H54 (cell line): ENCODE data around the gene FOXO3.
A peak's percentile ranks its signal among the peaks of the same experiment; 100 is the strongest.
"Not testable (repeated sequence)": the region's sequence is repeated elsewhere in the genome, so short reads cannot be mapped to it uniquely, and the experiment has no call there.

Experiments used
- DNase-seq: peaks from one replicate; pipeline ENCODE4 v3.0.0; 2011; ENCODE audit warnings: low spot score, mixed read lengths; ENCODE audit not compliant: insufficient read length
- FAIRE-seq: peaks from 3 replicates; lab custom pipeline; 2011; peaks lifted over from hg19 to GRCh38; lab: Jason Lieb, UNC
- POLR2A ChIP-seq: IDR thresholded peaks from 2 replicates; pipeline ENCODE4 v1.6.1; 2011; ENCODE audit warnings: low read depth, mild to moderate bottlenecking, low read length

FOXO3 gene

DNA sequence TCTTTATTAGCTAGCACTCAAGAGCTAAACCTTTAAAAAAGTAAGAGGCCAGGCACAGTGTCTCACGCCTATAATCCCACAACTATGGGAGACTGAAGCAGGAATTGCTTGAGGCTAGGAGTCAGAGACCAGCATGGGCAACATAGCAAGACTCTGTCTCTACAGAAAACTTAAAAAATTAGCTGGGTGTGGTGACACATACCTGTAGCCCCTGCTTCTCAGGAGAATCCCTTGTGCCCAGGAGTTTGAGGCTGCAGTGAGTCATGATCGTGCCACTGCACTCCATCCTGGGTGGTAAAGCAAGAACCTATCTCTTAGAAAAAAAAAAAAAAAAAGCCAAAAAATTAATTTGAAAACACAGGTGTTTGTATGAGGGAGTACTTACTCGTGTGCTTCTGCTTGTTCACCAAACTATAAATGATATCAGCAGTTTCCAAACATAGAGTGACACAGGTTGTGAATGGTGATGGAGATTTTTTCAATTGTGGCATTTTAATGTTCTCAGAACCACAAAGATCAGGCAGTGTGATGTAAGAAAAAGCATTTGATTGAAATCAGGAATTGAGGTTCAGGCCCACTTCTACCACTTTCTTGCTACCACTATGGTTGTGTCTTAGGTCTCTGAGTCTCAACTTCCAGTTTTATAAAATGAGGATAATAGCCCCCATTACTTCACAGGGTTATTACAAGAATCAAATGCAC, 104.9 kb downstream of the FOXO3 start:
- FAIRE-seq = no peak
- DNase-seq = no peak
- no peak for TF ChIP-seq POLR2A

DNA sequence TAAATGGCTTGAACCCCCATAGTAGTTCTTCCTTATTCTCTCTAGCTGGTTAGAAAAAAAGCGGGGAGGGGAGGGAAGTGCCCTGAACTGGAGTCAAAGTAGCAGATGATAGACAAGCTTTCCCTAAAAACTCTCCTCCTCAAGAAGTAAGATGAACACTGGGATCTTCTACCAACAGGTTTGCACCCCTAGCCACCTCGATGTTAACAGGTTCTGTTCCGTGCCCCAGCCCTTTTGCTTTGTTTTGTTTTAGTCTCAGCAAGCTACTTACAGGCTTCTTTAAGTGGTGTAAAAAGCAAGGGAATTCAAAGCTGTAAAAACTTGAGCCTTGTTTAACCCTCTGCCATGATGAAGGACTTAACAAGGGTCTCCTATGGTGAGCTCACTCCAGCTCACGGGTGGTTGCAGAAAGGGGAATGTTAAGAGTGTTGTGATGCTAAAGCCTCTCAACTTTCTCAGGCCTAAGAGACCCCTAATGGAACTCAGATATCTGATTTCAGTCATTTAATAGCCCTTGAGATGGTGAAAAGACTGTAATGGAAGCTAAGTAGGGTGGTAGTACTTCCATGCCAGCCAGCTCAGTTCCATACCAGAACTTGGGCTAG, 106.0 kb downstream of the FOXO3 start:
- no peak for DNase-seq
- no peak for FAIRE-seq
- TF ChIP-seq POLR2A = no peak

DNA sequence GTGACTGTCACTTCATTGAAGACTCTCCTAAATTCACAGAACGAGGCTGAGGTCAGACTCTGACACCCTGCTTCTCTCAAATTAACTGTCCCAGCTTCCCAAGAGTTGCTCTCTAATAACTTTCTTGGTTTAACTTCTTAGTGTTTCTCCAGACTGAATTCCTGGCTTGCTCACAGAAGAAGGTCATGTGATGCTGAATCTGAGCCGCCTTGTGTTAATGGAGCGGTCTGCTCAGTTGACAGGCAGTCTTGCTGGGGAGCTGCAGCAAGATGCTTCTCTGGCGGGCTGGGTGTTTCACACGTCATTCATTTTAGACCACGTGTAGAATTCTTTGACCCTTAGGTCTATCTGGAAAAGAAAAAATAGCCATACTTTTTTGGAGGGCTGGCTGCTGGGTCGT, 107.3 kb downstream of the FOXO3 start:
- FAIRE-seq = no peak
- no peak for DNase-seq
- TF ChIP-seq POLR2A = no peak

DNA sequence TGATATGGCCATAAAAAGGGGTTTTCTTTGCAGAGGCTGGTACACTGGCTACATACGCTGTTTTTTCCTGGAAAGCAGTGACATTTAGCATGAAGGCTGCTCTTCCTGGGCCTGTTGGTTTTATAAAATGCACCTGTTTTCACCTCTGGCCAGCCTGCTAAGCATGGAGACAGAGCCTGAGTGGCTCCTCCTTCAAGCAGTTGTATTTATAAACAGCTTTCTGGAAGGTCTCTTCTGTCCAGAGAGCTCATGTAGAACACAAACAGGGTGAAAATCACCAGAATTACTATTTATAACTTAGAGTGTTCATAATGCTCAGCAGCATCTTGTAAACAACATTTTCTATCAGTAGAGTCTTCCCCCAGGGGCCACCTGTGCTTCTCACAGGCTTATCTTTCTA, 109.0 kb downstream of the FOXO3 start:
- TF ChIP-seq POLR2A = no peak
- DNase-seq (no peak), FAIRE-seq (no peak)

DNA sequence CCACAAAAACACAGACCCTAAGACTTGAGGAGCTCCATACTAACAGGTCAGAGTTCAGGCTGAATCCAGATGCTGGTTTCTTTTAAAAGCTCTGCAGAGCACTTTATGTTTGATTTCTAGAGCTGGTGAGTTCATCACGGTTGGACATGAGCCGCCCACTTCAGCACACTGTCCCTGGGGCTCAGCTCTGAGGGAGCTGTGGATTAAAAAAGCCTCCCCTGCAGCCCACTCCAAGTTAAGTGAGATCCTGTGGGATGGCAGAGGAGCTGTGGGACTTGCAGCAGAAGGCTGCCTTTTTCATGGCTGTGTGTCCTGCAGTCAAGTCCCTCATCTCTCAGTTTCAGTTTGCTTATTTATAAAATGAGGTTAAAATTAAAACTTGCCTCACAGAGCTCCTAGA, 110.5 kb downstream of the FOXO3 start:
- TF ChIP-seq POLR2A = no peak
- FAIRE-seq (no peak), DNase-seq (no peak)

DNA sequence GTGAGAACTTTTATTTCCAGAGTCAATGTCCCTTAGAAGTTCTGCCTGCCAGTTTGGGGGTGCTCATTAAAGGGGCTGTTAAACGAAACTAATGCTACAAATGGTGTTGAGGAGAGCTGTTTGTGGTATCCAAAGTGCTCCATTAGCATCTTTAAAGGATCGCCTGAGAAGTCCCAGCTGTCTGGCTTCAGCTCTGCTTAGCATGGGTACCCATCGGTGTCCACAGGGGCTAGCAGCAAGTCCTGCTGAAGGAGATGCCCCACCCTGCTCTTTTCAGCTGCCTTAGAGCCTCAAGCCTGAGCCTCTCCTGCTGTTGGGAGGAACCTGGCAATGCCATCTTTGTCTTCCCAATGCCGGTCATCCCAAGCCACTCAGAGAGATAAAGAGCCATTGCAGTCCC, 111.1 kb downstream of the FOXO3 start:
- FAIRE-seq (no peak), DNase-seq (no peak)
- no peak for TF ChIP-seq POLR2A

DNA sequence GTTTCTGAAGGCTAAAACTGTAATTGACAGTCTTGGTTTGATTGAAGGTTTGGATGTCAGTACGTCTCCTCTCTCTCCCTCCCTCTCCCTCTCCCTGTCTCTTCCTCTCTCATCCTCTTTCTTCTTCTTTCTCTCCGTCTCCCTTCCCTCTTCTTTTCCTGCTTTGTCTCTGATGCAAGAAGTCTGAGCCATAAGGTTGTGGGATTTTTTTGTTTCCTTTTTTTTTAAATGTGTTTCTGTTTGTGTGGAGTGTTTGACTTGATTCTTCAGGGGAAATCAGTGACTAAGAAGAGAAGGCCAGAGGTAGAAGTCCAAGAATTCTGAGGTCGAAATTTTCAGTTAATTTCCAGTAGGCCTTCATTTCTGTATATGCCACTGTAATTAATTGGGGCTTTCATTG, 111.9 kb downstream of the FOXO3 start:
- no peak for TF ChIP-seq POLR2A
- FAIRE-seq (no peak), DNase-seq (no peak)

DNA sequence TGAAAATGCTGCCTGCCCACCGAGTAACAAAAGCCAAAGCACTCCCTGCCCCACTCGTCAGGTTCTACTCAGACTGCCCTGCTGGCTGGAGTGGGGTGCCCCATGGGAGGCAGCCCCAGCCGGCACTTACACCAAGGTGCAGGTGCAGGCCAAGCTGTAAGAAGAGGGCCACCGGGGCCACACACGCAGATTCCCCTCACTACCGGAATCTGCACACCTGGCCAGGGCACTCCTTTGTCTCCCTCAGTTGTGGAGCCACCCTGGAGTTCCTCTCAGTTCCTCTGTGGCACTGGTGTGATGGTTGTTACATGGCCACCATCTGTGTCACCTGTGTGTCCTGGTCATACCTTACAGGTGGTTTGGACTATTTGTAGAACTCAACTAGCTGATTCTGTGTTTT, 112.4 kb downstream of the FOXO3 start:
- no peak for TF ChIP-seq POLR2A
- FAIRE-seq (no peak), DNase-seq (no peak)

DNA sequence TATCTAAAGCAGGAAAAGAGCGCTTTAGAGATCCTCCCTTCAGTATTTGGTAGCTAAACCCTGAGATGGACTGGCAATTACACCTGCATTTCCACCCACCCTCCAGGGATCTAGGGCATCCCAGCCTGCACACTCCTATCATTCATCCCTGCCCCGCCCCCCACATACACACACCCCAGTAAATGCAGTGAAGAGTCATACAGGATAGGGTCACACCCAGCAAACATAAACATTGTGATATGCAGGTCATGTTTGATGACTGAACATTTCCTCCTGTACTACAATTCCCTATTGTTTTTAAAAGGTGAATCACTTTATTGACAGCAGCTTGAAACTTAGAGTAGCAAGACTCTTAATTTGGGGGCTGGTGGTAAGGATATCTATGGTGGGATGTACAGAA, 112.9 kb downstream of the FOXO3 start:
- TF ChIP-seq POLR2A = no peak
- DNase-seq = peak; percentile 50
- peak; percentile 65 for FAIRE-seq

DNA sequence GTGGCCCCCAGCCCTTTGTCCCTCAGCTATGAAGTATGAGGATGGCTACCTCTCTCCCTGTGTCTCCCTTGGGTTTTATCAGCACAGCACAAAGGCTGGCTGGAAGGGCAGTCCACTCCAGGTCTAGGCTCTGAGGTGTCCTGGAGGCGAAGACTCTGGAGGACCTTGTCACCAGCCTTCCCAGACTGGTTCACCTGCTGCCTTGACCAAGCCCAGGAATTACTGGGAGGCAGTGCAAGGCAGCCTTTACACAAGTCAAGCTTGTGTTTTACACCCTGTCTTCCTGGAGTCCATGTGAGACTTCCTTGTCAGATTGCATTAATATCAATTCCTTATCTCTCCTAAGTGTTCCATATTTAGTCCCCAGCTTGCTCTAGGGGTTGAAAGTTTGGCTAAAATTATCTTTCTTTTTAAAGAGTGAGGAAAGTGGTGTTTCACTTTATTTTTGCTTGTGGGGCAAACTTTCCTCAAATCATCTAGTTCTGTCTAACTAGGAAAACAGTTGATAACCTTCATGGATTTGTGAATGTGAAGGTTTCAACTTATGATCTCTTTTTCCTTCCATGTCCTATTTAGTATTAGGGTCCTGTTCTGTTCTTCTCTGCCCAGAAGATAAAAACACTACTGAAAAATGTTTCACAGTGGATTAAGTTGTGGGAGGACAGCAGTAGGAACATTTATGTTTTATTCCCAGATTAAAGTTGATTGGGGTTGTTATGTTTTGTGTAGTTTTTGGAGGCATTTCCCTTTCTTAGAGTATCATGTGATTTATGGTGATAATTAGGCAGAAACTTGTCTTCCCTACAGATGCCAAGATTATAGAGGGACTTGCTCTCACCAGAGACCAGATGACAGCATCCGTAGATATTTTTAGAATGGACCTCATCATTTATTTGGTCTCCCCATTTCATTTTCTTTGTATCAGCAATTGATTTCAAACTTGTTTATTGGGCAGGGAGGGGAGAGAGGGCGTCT, 114.8 kb downstream of the FOXO3 start:
- no peak for DNase-seq
- FAIRE-seq = no peak
- TF ChIP-seq POLR2A = no peak

DNA sequence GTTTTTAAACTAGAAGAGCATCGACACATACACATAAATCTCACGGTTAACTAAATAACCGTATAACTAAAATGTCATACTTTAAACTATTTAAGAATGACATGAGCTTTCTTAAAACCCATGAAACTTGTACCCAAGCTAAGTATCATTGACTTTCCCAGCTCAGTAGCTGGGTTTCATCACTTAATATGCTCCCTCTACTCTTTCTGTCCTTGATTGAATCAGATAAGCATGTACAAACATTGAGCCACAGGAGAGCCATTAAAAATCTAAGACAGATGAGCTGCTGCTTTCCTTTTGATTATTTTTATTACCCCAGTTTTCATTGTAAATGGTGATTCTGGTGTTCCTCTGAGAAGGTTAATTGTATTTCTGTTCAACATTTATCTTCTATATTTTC, 115.8 kb downstream of the FOXO3 start:
- FAIRE-seq = no peak
- TF ChIP-seq POLR2A = no peak
- no peak for DNase-seq

DNA sequence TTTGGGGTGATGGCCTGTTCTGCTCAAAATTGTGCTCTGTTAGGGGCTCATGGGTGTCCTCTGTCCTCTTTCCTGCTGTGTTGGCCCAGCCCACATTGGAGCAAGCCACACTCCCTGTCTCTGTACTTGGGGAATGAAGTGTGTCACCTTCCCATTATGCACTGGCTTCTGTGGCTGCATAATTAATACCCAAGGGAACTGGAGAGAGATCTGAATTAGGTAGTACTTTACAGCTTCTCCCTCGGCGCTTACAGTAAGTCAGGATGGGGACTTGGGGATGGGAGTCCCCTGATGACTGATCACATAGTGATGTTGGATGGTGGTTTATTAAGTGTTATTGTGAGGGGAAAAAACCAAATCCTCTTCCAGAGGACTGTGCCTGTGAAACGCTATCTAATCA, 116.6 kb downstream of the FOXO3 start:
- no peak for TF ChIP-seq POLR2A
- DNase-seq (no peak), FAIRE-seq (no peak)

DNA sequence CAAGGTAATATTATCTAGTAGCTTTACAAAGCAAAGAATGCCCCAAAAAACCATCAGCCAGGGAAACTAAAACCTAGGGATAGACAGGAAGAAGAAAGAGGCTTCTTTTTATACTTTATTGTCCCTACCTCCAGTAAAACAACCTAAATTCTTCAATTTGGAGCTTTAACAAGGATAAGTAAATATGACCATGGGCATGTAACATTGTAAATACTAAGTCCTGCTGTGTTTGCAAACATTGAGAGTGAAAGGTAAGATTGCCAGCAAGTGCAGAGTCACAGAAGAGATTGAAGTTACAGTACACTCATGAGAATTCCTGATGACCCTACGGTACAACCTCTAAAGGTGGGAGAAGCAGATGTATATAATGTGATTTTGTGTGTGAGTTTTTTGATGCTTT, 117.2 kb downstream of the FOXO3 start:
- no peak for DNase-seq
- FAIRE-seq = no peak

DNA sequence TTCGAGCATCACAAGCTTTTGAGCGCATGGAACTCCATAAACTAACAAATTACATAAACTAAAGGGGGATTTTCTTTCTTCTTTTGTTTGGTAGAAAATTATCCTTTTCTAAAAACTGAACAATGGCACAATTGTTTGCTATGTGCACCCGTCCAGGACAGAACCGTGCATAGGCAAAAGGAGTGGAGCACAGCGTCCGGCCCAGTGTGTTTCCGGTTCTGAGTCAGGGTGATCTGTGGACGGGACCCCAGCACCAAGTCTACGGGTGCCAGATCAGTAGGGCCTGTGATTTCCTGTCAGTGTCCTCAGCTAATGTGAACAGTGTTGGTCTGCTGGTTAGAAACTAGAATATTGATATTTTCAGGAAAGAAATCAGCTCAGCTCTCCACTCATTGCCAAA, 119.6 kb downstream of the FOXO3 start:
- not testable (repeated sequence) for DNase-seq

More for the DNA sequence above, 117.2 kb downstream of the FOXO3 start:
- no peak for TF ChIP-seq POLR2A

DNA sequence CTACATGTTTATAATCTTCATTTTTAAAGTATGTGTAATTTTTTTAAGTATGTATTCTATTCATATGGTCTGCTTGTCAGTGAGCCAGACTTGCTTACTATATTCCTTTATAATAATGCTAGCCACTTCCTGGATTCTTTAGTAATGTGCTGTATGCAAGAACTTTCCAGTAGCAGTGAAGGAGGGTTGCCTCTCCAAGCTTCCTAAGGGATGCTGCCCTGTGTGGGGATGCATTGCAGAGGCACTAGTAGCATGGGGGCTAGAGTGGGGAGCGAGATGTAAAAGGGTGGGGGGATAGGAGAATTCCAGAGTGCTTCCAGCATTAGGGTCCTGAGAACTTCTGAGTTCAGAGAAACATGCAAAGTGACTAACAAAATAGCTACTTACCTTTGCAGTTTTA, 121.0 kb downstream of the FOXO3 start:
- DNase-seq, FAIRE-seq: not testable (repeated sequence)

More for the DNA sequence above, 119.6 kb downstream of the FOXO3 start:
- not testable (repeated sequence) for FAIRE-seq

DNA sequence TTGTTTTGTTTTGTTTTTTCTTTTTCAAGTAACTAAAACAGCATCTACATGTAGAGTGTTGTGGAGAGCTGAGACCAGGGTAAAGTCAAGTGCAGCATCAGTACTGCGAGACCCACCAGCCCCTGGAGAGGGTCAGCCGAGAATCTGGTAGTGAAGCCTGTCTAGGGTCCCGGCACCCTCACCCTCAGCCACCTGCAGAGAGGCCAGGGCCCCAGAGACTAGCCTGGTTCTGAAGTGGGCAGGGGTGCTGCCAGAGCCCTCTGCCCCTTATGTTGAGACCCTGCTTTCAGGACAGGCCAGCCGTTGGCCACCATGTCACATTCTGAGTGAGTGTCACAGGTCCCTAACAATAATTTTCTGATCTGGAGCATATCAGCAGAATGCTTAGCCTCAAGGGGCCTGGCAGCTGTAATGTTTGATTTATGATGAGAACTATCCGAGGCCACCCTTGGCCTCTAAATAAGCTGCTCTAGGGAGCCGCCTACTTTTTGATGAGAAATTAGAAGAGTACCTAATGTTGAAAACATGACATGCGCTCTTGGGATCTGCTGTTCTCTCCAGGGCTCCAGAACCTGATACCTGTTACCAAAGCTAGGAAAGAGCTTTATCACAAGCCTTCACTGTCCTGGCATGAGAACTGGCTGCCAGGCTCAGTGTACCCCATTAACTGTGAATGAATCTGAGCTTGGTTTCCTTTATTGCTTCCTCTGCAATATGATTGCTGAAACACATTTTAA, 121.8 kb downstream of the FOXO3 start:
- not testable (repeated sequence) for DNase-seq, FAIRE-seq

DNA sequence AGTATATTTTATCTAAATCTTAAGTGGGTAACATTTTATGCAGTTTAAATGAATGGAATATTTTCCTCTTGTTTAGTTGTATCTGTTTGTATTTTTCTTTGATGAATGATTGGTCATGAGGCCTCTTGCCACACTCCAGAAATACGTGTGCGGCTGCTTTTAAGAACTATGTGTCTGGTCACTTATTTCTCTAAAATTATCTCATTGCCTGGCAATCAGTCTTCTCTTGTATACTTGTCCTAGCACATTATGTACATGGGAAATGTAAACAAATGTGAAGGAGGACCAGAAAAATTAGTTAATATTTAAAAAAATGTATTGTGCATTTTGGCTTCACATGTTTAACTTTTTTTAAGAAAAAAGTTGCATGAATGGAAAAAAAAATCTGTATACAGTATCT, 123.3 kb downstream of the FOXO3 start:
- DNase-seq, FAIRE-seq: not testable (repeated sequence)
